OCI-LY7 (cell line): Measurements from ENCODE around the gene UBN1. TPM values are rescaled to one million over a fixed set of nuclear protein-coding genes. Genes with fewer than 3 reads are reported as not detected.

ENCODE experiments used
- BruUV-seq: library from RNA; stranded (reverse); fragments of 400-500 nt; replicated peaks from 2 replicates; lab custom pipeline; 2021; lab: Mats Ljungman, UMichigan
- CTCF ChIA-PET: fragments of 300-600 bp; sonication (Branson Sonifier 250); formaldehyde crosslinking; loops from one replicate; lab custom pipeline; 2022; ENCODE audit warnings: antibody characterized with exemption; ENCODE audit not compliant: unreplicated experiment; lab: Charles Lee
- POLR2A ChIA-PET: fragments of 300-600 bp; sonication (Branson Sonifier 250); formaldehyde crosslinking; loops from one replicate; lab custom pipeline; 2022; ENCODE audit warnings: antibody characterized with exemption; lab: Charles Lee
- DNase-seq: peaks from one replicate; pipeline ENCODE4 v3.0.0-alpha.2; 2015; ENCODE audit warnings: low spot score
- H2AFZ ChIP-seq: fragments of 200-600 bp; sonication (generic), shearing (Covaris generic); 2 replicates; pipeline ENCODE4 v1.6.1; 2014; ENCODE audit warnings: mild to moderate bottlenecking, antibody characterized with exemption, low read length, moderate library complexity
- H3K27ac ChIP-seq: fragments of 200-600 bp; sonication (generic); 2 replicates; pipeline ENCODE4 v1.5.1; 2014; ENCODE audit warnings: mixed run types, low read depth, mild to moderate bottlenecking, moderate library complexity, low read length, inconsistent platforms; ENCODE audit not compliant: poor library complexity, severe bottlenecking
- H3K36me3 ChIP-seq: fragments of 200-600 bp; sonication (generic); 2 replicates; pipeline ENCODE4 v1.6.1; 2014; ENCODE audit warnings: mild to moderate bottlenecking, antibody characterized with exemption, low read length, moderate library complexity, mixed read lengths; ENCODE audit not compliant: insufficient read depth
- H3K4me1 ChIP-seq: fragments of 200-600 bp; sonication (generic); 2 replicates; pipeline ENCODE4 v1.5.1; 2014; ENCODE audit warnings: mild to moderate bottlenecking, low read length; ENCODE audit not compliant: insufficient read depth, poor library complexity, severe bottlenecking
- H3K4me2 ChIP-seq: fragments of 200-600 bp; sonication (generic); 2 replicates; pipeline ENCODE4 v1.6.1; 2014; ENCODE audit warnings: mild to moderate bottlenecking, low read length
- H3K4me3 ChIP-seq: fragments of 200-600 bp; sonication (generic); 2 replicates; pipeline ENCODE4 v1.5.1; 2014; ENCODE audit warnings: mild to moderate bottlenecking, low read depth, low read length; ENCODE audit not compliant: poor library complexity, severe bottlenecking
- H3K79me2 ChIP-seq: fragments of 200-600 bp; sonication (generic); 2 replicates; pipeline ENCODE4 v1.6.1; 2016; ENCODE audit warnings: low read depth, mild to moderate bottlenecking, low read length, moderate library complexity, mixed read lengths; ENCODE audit not compliant: insufficient read depth
- H3K9me2 ChIP-seq: fragments of 200-600 bp; sonication (generic); 2 replicates; pipeline ENCODE4 v1.6.1; 2016; ENCODE audit warnings: mild to moderate bottlenecking, low read length, mixed read lengths; ENCODE audit not compliant: insufficient read depth
- H3K9me3 ChIP-seq: fragments of 200-600 bp; sonication (generic); 2 replicates; pipeline ENCODE4 v1.6.1; 2014; ENCODE audit warnings: mild to moderate bottlenecking, mixed run types, low read length, mixed read lengths
- H4K20me1 ChIP-seq: fragments of 200-600 bp; sonication (generic); 2 replicates; pipeline ENCODE4 v1.6.1; 2014; ENCODE audit warnings: mild to moderate bottlenecking, antibody characterized with exemption, low read length, moderate library complexity, mixed read lengths; ENCODE audit not compliant: insufficient read depth
- CTCF ChIP-seq: fragments of 200-600 bp; sonication (generic); conservative IDR thresholded peaks from 2 replicates; pipeline ENCODE4 v1.5.1; 2014; ENCODE audit warnings: mild to moderate bottlenecking, antibody characterized with exemption, low read length, moderate library complexity, mixed read lengths
- EZH2phosphoT487 ChIP-seq: fragments of 200-600 bp; sonication (generic); IDR thresholded peaks from 2 replicates; pipeline ENCODE4 v1.6.1; 2018; ENCODE audit warnings: low read depth, borderline replicate concordance, mild to moderate bottlenecking, mixed run types, antibody characterized with exemption, low read length, moderate library complexity, mixed read lengths
- intact Hi-C: fragments of 100-400 bp; cut with micrococcal nuclease; formaldehyde crosslinking; loops from one replicate; pipeline ENCODE4 v1.10.0; 2022; ENCODE audit not compliant: unreplicated experiment
- total RNA-seq, 2 experiments: library from RNA; depleted of rRNA in 1 of 2; stranded (reverse); fragments of >200 nt in 1 of 2; shearing (Covaris generic) in 1 of 2; gene quantifications; 2 replicates each; pipeline ENCODE4 v1.2.3, GENCODE V29; 2014 to 2022

The UBN1 gene
- total RNA-seq, 2 experiments from 2014 or later: 37.2 to 53.0 TPM

DNA sequence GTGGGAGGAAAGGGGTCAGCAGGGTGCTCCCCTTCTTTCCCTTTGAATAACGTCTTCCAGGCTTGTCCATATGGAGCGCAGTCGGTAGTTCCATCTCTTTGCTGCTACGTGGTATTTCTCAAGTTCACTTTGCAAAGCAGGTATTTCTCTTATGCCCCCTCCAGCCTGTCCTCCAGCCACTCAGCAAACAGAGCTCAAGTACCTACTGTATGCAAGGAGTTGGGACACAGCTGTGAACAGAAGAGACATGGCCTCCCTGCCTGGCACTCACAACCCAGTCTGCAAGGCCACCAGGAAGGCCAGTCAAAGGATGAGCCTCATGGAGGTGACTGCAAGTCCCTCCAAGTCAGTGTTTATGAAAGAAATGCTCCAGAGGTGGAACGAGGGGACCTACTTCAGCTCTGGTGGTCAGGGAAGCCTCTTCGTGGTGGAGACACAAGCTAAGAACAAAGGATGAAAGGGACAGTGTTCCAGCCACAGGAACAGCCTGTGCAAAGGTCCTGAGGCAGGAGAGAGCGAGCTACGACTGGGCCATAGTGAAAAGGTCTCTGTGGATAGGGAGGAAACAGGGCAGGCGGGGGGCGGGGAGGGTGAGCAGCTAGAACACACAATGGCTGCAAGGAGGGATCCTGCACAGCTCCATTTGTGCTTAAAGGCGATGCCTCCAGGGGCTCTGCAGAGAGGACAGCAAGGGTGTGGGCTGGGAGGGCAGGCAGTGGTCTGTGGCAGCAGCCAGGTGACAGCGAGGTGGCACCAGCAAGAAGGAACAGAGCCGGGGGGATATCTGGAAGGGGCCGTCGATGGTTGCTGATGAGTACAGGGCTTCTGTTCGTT, 57.0 kb downstream of the UBN1 start:
- Histone ChIP-seq H3K79me2 (no peaks in the 10 kb centered on the region), H3K4me2 (no peak overlapping the region), H3K4me3 (no peak overlapping the region), H3K9me3 (no peaks in the 10 kb centered on the region), H3K36me3 (no peaks in the 10 kb centered on the region), H3K27ac (no peak overlapping the region), H2AFZ (no peak overlapping the region), H3K4me1 (no peaks in the 10 kb centered on the region), H3K9me2 (no peaks in the 10 kb centered on the region), H4K20me1 (no peaks in the 10 kb centered on the region)
- POLR2A ChIA-PET: interaction anchor here (0.5 kb wide), 1 partner anchor 80 kb away, joined by 3 read pairs; no protein-coding TSS in a partner anchor
- CTCF ChIA-PET: no interaction called here
- no peak for DNase-seq
- intact Hi-C loops: no loop called here
- TF ChIP-seq CTCF: no peak
- TF ChIP-seq EZH2phosphoT487: no peak
- BruUV-seq: no TSS peak

- no peaks in the 10 kb centered on the region for H3K36me3 ChIP-seq
- CTCF ChIA-PET: no interaction called here
- TF ChIP-seq CTCF (no peak), EZH2phosphoT487 (no peak)
- no peaks in the 10 kb centered on the region for H3K9me2 ChIP-seq
- no peaks in the 10 kb centered on the region for H4K20me1 ChIP-seq
- POLR2A ChIA-PET: interaction anchor here (0.6 kb wide), 1 partner anchor 190 kb away, joined by 5 read pairs; no protein-coding TSS in a partner anchor
- H3K4me3 ChIP-seq: no peak overlapping the region
- no peak overlapping the region for H2AFZ ChIP-seq
- intact Hi-C loops: no loop called here
- no peak for DNase-seq
- no peaks in the 10 kb centered on the region for H3K9me3 ChIP-seq
- no peak overlapping the region for H3K27ac ChIP-seq
- no peaks in the 10 kb centered on the region for H3K79me2 ChIP-seq
- BruUV-seq: no TSS peak
- H3K4me2 ChIP-seq: no peak overlapping the region
- no peaks in the 10 kb centered on the region for H3K4me1 ChIP-seq
Observed at GRCh38 chr16:4904942-4905615, 57.8 kb downstream of the UBN1 start.
